Endothelial cell of umbilical vein (primary cell): ENCODE data around the gene TAOK2.

ENCODE experiments used
- CTCF ChIP-seq, 2 donors: IDR thresholded peaks; 1 replicate in 1 of 2; 2 replicates in 1 of 2; pipeline ENCODE4 v1.5.1; 2011; ENCODE audit warnings: low read length in 2 of 2, mild to moderate bottlenecking in 2 of 2, moderate library complexity in 2 of 2, control low read depth in 1 of 2, inconsistent platforms in 1 of 2, low read depth in 1 of 2; ENCODE audit not compliant: insufficient read depth in 1 of 2; ENCODE audit errors: extremely low read depth in 1 of 2
- EZH2 ChIP-seq: IDR thresholded peaks from 2 replicates; pipeline ENCODE4 v1.6.1; 2012; ENCODE audit warnings: borderline replicate concordance, low read depth, mild to moderate bottlenecking, moderate library complexity, low read length, inconsistent platforms; ENCODE audit not compliant: severe bottlenecking
- GATA2 ChIP-seq: IDR thresholded peaks from 2 replicates; pipeline ENCODE4 v1.7.0; 2011; ENCODE audit warnings: low read depth, mild to moderate bottlenecking, moderate library complexity, mixed read lengths, low read length; ENCODE audit not compliant: insufficient read length, insufficient read depth
- POLR2A ChIP-seq: IDR thresholded peaks from 2 replicates; pipeline ENCODE4 v1.6.1; 2012; ENCODE audit warnings: low read depth, mild to moderate bottlenecking, control low read depth, low read length
- POLR2AphosphoS5 ChIP-seq: IDR thresholded peaks from 2 replicates; pipeline ENCODE4 v1.6.1; 2012; ENCODE audit warnings: low read depth, mild to moderate bottlenecking, control low read depth, low read length, moderate library complexity; ENCODE audit not compliant: insufficient read depth
- TF ChIP-seq, protein P1 (sequence below): IDR thresholded peaks from 2 replicates; pipeline ENCODE4 v1.6.1; 2011; ENCODE audit not compliant: insufficient read depth, insufficient read length

DNA sequence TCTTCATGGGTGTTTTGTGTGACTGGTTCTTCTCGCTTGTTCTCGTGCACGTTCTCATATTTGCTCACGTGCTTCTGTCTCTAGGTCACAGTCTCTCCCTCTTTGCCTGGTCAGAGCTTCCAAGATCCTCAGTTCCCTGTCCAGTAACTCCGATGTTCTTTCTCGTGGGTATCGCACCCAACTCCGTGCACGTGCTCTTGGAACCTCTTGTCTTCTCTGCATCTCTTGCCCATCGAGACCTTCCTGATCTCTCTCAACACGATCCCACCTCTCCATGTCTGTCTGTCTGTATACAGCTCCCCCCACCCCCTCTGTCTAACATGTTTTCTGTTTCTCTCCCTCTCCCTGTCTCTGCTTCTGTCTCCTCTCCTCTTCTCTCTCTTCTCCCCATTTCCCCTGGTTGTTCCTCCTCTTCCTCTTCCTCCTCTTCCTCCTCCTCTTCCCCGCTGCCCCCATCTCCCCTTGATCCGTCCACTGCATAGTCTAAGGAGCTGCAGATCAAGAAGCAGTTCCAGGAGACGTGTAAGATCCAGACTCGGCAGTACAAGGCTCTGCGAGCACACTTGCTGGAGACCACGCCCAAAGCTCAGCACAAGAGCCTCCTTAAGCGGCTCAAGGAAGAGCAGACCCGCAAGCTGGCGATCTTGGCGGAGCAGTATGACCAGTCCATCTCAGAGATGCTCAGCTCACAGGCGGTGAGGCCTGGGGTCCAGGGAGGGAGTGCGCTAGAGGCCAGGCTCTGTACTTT, 15.6 kb downstream of the TAOK2 start:
- TF ChIP-seq CTCF (IDR thresholded peaks at IDR 0.05; ENCODE audit: extremely low read depth in 1 of 2, insufficient read depth in 1 of 2, low read depth in 1 of 2, low read length in 2 of 2) (no peak), POLR2A (no peak), GATA2 (no peak), POLR2AphosphoS5 (no peak), EZH2 (no peak)
- TF ChIP-seq, protein P1, sequence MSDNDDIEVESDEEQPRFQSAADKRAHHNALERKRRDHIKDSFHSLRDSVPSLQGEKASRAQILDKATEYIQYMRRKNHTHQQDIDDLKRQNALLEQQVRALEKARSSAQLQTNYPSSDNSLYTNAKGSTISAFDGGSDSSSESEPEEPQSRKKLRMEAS = no peak
